C1 segment of cervical spinal cord (tissue), 14 donors: Measurements from ENCODE around the gene EGLN3.
"Not testable (repeated sequence)": the region's sequence is repeated elsewhere in the genome, so short reads cannot be mapped to it uniquely, and the experiment has no call there.

Experiments
- DNase-seq, 14 donors: peaks; one replicate each; lab custom pipeline; 2025; lab: John Stamatoyannopoulos, UW

Gene EGLN3

GRCh38 chr14:33962466-33962865, 11.6 kb upstream of the EGLN3 start:
- not testable (repeated sequence) for DNase-seq

- peak in 3 of 14 donors; percentile 6 to 18 (median 13) for DNase-seq
Measured at GRCh38 chr14:33962016-33962415, 11.1 kb upstream of the EGLN3 start.

GRCh38 chr14:33959692-33960151, 8.8 kb upstream of the EGLN3 start:
- peak in 8 of 14 donors; percentile 16 to 83 (median 36) for DNase-seq

GRCh38 chr14:33958605-33959226, 7.8 kb upstream of the EGLN3 start:
- DNase-seq = no peak

- no peak for DNase-seq
Measured at GRCh38 chr14:33957993-33958392, 7.1 kb upstream of the EGLN3 start.

- DNase-seq = no peak
Measured at GRCh38 chr14:33957299-33957698, 6.4 kb upstream of the EGLN3 start.

GRCh38 chr14:33956640-33957039, 5.8 kb upstream of the EGLN3 start:
- no peak for DNase-seq

GRCh38 chr14:33954016-33954598, 3.2 kb upstream of the EGLN3 start:
- DNase-seq = no peak

- DNase-seq = no peak
Measured at GRCh38 chr14:33952541-33952940, 1.7 kb upstream of the EGLN3 start.

- no peak for DNase-seq
Measured at GRCh38 chr14:33951183-33951840, 438 bp upstream of the EGLN3 start.

- peak in 2 of 14 donors; percentile 30 to 41 for DNase-seq
Measured at GRCh38 chr14:33949411-33949893, 1.4 kb downstream of the EGLN3 start.

- no peak for DNase-seq
Measured at GRCh38 chr14:33948869-33949408, 1.9 kb downstream of the EGLN3 start.

- DNase-seq = no peak
Measured at GRCh38 chr14:33948145-33948868, 2.6 kb downstream of the EGLN3 start.

GRCh38 chr14:33946679-33947476, 4.0 kb downstream of the EGLN3 start:
- no peak for DNase-seq

- DNase-seq = no peak
Measured at GRCh38 chr14:33945210-33946088, 5.4 kb downstream of the EGLN3 start.

- peak in 4 of 14 donors; percentile 24 to 64 (median 46) for DNase-seq
Measured at GRCh38 chr14:33943096-33943883, 7.6 kb downstream of the EGLN3 start.

- DNase-seq = peak in 1 of 14 donors; percentile 14
Measured at GRCh38 chr14:33941718-33942117, 9.2 kb downstream of the EGLN3 start.

- peak in 2 of 14 donors; percentile 21 to 23 for DNase-seq
Measured at GRCh38 chr14:33940561-33941011, 10.3 kb downstream of the EGLN3 start.
